Measurements from ENCODE around the gene IDE.
"Not testable (repeated sequence)": the region's sequence is repeated elsewhere in the genome, so short reads cannot be mapped to it uniquely, and the experiment has no call there.

IDE gene

GRCh38 chr10:92413011-92413410, 160.9 kb downstream of the IDE start:
- DNase-seq = no peak

- no peak for DNase-seq
Observed at GRCh38 chr10:92411406-92411805, 162.5 kb downstream of the IDE start.

GRCh38 chr10:92410501-92410900, 163.4 kb downstream of the IDE start:
- DNase-seq = no peak

GRCh38 chr10:92408017-92408361, 165.9 kb downstream of the IDE start:
- DNase-seq = no peak

- DNase-seq = no peak
Observed at GRCh38 chr10:92407305-92408016, 166.4 kb downstream of the IDE start.

- no peak for DNase-seq
Observed at GRCh38 chr10:92405419-92405924, 168.4 kb downstream of the IDE start.

GRCh38 chr10:92404612-92405418, 169.1 kb downstream of the IDE start:
- DNase-seq = no peak

- DNase-seq = not testable (repeated sequence)
Observed at GRCh38 chr10:92402234-92402633, 171.7 kb downstream of the IDE start.

All from NCI-H1105 (cell line).